KOPT-K1 (cell line): Measurements from ENCODE around the gene OR8B3.

Source experiments
- H3K27ac ChIP-seq: fragments of 200-600 bp; sonication (generic); 2 replicates; pipeline ENCODE4 v1.5.1; 2016; ENCODE audit warnings: antibody characterized with exemption, mild to moderate bottlenecking, low read depth, low read length; ENCODE audit not compliant: poor library complexity, severe bottlenecking
- H3K36me3 ChIP-seq: fragments of 200-600 bp; sonication (generic); 2 replicates; pipeline ENCODE4 v1.5.1; 2017; ENCODE audit warnings: antibody characterized with exemption, mild to moderate bottlenecking, low read length, moderate library complexity; ENCODE audit not compliant: insufficient read depth
- H3K9me3 ChIP-seq: fragments of 200-600 bp; sonication (generic); 2 replicates; pipeline ENCODE4 v1.5.1; 2017; ENCODE audit warnings: antibody characterized with exemption, low read length, mild to moderate bottlenecking; ENCODE audit not compliant: insufficient read depth, poor library complexity, severe bottlenecking

The OR8B3 gene, protein sequence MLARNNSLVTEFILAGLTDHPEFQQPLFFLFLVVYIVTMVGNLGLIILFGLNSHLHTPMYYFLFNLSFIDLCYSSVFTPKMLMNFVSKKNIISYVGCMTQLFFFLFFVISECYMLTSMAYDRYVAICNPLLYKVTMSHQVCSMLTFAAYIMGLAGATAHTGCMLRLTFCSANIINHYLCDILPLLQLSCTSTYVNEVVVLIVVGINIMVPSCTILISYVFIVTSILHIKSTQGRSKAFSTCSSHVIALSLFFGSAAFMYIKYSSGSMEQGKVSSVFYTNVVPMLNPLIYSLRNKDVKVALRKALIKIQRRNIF

DNA sequence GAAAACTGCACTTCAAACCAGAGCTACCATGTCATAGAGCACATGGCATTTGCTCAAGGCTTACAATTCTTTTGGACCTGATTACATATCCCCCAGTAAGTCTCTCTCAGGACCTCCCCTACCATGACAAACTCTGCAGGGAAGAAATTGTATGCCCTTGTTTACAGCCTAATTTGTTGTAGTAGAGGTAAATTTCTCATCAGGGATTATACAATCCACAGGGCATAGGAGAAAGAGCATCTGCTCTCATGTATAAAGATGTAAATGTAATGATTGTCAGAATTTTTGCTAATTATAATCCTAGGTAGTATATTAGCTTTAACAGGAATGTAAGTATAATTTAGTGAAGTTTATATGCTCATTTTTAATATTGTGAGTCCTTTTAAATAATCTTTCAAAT is at the start of gene OR8B3:
Gene OR8B3 (minus strand): TSS at position 101 of the 400 bp plus-strand sequence. CDS start 1,673 bp downstream, outside the sequence.
- Histone ChIP-seq H3K36me3 (no peaks in the 10 kb centered on the region), H3K27ac (no peak within 1 kb of the TSS)

DNA sequence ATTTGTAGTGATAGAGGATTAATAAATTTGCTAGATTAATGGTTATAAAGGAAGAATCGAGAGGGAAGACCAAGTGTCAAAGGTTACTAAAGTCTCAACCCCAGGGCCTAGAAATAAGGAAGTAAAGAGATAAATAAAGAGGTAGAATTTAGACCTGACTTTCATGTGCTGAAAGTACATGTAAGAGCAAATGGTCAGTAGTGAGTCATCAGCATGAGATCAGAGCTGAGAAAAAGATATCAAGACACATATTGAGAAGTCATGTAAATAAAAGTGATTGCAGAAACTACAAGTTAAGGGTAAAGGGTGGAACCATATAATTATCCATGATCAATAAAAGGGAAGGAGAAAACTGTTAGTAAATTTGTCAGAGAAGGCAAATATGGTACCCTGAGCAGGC is 48.1 kb upstream of the OR8B3 start:
- Histone ChIP-seq H3K27ac (no peak overlapping the region), H3K9me3 (no peaks in the 10 kb centered on the region), H3K36me3 (no peaks in the 10 kb centered on the region)

More for the DNA sequence above, at the start of gene OR8B3:
- no peaks in the 10 kb centered on the region for H3K9me3 ChIP-seq

DNA sequence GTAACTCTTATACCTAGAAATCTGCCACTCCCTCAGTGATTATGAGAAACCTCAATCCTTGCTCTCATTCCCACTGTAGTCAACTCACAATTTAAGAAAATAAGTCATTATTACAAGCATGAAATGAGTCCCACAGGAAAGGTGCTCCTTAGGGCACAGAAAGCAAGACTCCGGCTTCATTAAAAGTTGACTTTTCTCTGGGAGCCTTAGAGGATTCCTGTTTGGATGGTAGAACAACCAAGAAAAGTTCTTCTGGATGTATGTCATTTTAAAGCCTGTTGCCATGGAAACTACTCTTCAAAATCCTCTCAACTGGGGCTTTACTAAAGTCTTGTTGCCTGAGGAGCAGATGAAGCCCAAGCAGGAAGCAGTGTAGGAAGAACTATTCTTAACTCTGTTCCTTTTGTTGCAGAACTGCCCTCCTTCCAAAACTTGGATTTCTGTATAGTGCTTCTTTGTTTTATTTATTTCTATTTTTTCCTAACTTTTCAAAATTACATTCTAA is 46.9 kb upstream of the OR8B3 start, which contains the start of gene OR8B8:
Gene OR8B8 (minus strand): TSS at position 51 of the 505 bp plus-strand sequence. CDS start 4,611 bp downstream, outside the sequence.
- no peaks in the 10 kb centered on the region for H3K36me3 ChIP-seq
- no peak within 1 kb of the TSS for H3K27ac ChIP-seq
- no peaks in the 10 kb centered on the region for H3K9me3 ChIP-seq

DNA sequence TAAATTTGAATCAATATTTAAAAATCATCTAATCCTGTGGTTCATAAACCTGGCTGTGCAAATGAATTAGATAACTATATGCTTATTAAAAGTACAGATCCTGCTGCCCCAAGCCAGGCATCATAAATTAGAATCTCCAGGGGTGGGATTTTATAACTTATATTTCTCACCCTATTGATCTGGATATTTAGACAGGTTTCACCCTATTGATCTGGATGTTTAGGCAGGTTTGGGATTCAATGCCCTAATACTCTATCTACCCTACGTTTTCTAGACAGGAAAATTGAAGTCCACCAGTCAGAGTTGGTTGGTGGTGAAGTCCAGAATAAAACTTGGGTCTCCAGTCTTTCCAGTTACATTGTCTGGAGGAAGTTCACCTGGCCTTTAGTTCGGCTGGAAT is 44.0 kb upstream of the OR8B3 start:
- no peaks in the 10 kb centered on the region for H3K36me3 ChIP-seq
- no peaks in the 10 kb centered on the region for H3K9me3 ChIP-seq
- no peak overlapping the region for H3K27ac ChIP-seq

DNA sequence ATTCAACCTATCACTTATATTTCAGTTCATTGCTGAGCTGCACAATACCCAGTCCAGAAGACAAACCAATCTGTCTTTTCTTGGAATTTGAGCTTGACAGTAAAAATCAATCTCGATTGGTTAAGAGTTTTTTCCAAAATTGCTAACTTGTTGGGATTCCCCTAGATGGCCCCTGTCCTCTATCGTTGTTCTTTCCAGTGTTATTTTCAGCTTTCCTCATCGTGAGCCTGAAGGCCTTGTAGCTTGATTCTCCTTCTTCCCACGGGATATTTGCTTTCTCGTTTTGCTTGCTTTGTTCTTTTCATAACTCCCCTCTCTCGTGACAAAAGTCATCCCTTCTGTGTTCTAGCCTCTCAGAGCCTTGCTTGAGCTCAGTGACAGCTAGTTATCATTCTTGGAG is 43.6 kb upstream of the OR8B3 start:
- Histone ChIP-seq H3K36me3 (no peaks in the 10 kb centered on the region), H3K9me3 (no peaks in the 10 kb centered on the region), H3K27ac (no peak overlapping the region)

DNA sequence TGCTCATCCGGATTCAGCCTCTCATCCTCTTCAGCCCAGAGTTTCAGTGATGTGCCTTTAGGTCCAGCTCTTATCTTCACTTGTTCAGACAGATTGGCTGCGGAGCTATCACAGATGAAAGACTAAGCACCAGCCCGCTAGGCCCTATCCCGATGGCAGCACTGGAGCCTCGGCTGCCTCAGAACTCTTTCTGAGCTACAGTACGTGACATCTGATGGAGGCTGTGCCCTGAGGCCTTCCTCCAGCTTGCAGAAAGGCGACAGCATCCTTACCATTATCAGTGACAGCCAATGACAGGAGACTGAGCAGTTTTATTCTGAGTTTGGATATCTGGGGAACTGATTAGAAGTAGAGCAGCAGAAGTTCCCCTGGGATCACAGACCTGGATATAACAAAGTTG is 42.7 kb upstream of the OR8B3 start:
- Histone ChIP-seq H3K36me3 (no peaks in the 10 kb centered on the region), H3K27ac (no peak overlapping the region), H3K9me3 (no peaks in the 10 kb centered on the region)

DNA sequence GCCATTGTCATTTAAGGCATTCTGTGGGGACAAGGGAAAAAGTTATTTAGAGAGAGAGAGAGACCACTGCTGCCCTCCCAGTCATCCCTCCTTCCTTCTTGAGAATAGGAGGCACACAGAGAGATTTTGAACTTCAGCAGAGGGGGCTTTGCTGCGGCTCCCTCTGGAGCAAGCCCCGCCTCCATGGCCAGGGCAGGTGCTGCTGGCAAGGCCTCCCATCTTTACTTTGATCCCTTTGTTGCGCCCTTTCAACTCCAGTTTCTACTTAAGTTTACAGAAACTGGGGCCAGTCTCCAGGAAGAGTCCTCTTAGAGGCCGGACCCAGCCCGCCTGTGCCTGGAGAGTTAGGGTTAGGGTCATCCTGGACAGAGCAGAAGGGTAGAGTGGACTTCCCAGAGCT is 42.3 kb upstream of the OR8B3 start:
- Histone ChIP-seq H3K9me3 (no peaks in the 10 kb centered on the region), H3K27ac (no peak overlapping the region), H3K36me3 (no peaks in the 10 kb centered on the region)

DNA sequence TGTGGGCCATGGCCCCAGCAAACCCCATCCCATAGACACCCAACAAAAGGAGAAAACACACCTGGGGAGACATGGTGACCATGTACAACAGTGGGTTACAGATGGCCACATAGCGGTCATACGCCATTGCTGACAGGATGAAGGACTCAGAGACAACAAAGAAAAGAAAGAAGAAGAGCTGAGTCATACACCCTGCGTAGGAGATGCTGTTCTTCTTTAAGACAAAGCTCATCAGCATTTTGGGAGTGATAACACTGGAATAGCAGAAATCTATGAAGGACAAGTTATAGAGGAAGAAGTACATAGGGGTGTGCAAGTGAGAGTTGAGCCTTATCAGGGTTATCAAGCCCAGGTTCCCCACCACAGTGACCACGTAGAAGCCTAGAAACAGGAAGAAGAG is 41.8 kb upstream of the OR8B3 start:
- Histone ChIP-seq H3K36me3 (no peaks in the 10 kb centered on the region), H3K9me3 (no peaks in the 10 kb centered on the region), H3K27ac (no peak overlapping the region)

DNA sequence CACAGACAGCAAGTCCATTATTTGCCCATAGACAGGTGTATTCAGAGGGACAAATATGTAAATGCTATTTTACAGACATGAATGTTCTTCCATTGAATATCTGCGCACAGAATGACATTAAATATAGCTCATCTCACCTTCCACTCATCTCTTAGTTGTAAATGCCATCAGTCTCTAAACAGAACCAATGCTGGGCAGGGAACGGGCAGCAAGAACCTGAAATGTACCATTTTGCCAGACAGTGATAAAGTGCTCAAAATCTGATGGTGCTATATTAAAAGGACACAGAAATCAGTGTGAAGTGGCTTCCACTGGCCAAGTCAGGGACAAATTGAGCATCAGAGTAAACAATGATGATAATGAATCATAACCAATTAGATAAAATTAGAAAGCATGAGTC is 35.9 kb upstream of the OR8B3 start:
- H3K36me3 ChIP-seq, result no peaks in the 10 kb centered on the region
- peaks cover 6% of the 10 kb centered on the region for H3K9me3 ChIP-seq
- H3K27ac ChIP-seq, result no peak overlapping the region

DNA sequence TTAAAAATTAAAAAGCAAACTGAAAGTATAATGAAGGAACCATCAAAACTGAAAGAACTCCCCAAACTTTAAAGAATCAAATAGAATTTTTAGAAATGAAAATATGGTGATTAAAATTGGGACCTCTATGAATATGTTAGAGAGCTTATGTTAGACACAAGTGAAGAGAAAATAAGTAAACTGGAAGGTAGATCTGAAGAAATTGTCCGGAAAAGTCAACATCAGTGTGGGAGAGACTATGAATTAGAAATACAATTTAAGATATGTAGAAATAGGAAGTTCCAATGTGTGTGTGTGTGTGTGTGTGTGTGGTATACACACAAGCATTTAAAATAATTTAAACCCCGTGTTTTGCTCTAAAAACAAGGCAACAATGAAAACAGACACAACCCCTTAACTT is 30.8 kb upstream of the OR8B3 start:
- no peaks in the 10 kb centered on the region for H3K36me3 ChIP-seq
- peaks cover 8% of the 10 kb centered on the region for H3K9me3 ChIP-seq
- H3K27ac ChIP-seq, result no peak overlapping the region

DNA sequence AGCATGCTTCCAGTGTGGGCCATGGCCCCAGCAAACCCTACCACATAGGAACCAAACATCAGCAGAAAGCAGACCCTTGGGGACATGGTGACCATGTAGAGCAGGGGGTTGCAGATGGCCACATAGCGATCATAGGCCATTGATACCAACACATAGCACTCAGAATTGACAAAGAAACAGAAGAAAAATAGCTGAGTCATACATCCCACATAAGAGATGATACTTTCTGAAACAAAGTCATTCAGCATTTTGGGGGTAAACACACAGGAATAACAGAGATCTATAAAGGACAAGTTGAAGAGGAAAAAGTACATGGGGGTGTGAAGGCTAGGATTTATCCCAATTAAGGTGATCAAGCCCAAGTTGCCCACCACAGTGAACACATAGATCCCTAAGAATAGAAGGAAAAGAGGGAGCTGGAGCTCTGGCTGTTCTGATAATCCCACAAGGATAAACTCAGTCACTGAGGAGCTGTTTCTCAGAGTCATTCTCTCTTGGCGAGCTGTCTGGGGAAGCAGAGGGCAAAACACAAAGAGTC is 25.6 kb upstream of the OR8B3 start, which contains the start of gene OR8B4:
Gene OR8B4 (minus strand): TSS at position 488 of the 538 bp plus-strand sequence. CDS start 0 bp downstream, at position 488.
- H3K9me3 ChIP-seq, result no peaks in the 10 kb centered on the region
- no peaks in the 10 kb centered on the region for H3K36me3 ChIP-seq
- no peak within 1 kb of the TSS for H3K27ac ChIP-seq

DNA sequence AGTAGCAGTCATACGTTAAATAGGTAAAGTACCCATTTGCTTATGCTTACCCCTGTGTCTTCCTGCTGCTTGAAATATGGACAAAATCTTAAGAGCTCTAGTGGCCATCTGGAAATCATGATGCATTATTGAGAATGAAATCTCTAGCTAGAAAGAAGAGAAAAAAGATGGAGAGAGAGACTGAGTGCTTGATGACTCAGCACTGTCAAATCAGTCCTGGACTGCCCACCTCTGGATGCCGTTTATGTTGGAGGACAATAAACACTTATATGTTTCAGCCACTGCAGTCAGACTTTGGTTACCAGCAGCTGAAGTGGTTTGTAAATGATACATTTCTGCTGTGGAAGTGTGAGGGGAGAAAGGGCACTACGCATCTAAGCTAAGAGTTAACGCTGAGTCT is 22.2 kb upstream of the OR8B3 start:
- no peaks in the 10 kb centered on the region for H3K9me3 ChIP-seq
- no peak overlapping the region for H3K27ac ChIP-seq
- H3K36me3 ChIP-seq, result no peaks in the 10 kb centered on the region

DNA sequence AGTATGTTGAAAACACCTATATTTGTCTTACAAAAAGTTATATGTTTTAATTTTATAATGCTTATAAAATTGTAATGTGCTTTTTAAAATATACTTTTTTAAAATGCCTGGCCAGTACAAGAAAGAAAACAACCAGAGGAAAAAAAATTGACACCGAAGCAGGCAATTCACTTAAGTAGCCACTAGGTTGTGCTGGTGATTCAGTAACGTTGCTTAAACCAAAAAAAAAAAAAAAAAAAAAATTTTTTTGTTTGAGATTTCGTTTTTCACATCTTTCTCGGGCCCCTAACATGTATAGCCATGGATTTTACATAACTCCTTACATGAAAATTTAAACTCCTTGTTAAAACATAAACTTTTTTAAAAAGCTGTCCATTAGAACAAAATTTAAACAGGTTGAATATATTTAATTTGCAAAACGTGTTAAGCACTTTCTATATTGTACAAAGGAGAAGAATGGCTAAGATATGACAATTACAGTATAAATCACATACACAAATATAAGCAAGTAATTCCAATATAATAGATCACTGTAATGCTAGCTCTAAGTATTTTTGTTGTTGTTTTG is 16.6 kb upstream of the OR8B3 start:
- Histone ChIP-seq H3K27ac (no peak overlapping the region), H3K36me3 (no peaks in the 10 kb centered on the region), H3K9me3 (no peaks in the 10 kb centered on the region)

DNA sequence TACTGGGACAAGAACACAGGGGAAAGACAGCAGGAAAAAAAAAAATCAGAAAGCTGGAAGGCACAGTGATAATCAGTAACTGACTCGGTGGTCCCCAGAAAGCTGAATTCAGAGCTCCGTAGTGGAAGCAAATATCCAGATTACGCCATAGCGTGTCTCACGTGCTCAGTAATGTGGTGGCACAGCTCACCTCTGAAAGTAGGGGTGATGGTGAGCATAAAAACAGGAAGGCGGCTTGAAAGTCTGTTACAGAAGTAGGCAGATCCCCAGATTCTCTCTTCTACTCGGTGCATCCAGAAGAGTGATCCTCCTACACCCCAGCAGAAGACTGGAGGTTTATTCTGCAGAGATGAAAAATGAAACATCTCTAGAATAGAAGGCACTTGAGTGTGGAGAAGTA is 11.1 kb upstream of the OR8B3 start:
- no peak overlapping the region for H3K27ac ChIP-seq
- H3K9me3 ChIP-seq, result no peaks in the 10 kb centered on the region
- H3K36me3 ChIP-seq, result no peaks in the 10 kb centered on the region

DNA sequence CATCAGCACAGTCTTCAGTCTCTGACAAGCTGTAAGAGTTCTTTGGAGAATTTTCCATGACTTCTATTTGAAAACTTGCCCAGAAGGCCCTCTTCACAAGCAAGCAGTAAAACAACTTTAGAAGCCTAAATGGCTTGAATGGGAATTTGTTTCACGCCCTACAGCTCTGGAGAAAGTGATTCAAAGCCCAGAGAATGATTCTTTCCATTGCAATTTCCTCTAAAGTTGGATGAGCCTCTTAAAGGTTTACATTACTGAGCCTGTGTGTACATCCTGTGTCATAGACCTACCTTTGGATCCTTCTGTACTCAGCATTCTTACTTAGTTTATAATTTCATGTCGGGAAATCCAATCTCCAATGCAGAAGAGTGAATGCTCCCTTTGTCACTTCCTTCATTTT is 6.8 kb upstream of the OR8B3 start:
- Histone ChIP-seq H3K9me3 (no peaks in the 10 kb centered on the region), H3K36me3 (no peaks in the 10 kb centered on the region), H3K27ac (no peak overlapping the region)
